Measurements from ENCODE around the gene RBBP5.

The RBBP5 gene

GRCh38 chr1:205129447-205130029 is 7.8 kb upstream of the RBBP5 start:
- DNase-seq (ENCODE audit: low read depth in 2 of 2), result no peak

DNA sequence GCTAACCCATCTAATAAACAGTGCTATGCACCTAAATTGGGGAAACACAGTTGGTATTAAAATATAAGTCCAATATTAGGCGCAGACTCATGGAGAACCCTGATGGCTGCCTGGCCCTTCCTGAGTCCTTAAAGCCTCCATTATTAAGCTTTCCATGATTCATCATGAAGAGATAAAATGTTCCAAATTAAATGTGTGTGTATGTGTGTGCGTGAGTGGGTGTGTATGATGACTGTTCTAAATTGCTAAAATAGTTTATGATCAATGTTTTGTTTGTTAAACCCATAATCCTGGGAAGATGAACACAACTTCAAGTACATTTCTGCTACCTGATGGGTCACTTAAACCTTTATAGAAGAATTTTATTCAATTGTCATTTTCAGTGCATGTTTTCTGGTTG is 6.3 kb upstream of the RBBP5 start:
- DNase-seq (ENCODE audit: low read depth in 2 of 2), result no peak

- no peak for DNase-seq (ENCODE audit: low read depth in 2 of 2)
Observed at GRCh38 chr1:205127646-205128045, 5.9 kb upstream of the RBBP5 start.

GRCh38 chr1:205124726-205125125 is 2.9 kb upstream of the RBBP5 start:
- DNase-seq (ENCODE audit: low read depth in 2 of 2), result no peak

DNA sequence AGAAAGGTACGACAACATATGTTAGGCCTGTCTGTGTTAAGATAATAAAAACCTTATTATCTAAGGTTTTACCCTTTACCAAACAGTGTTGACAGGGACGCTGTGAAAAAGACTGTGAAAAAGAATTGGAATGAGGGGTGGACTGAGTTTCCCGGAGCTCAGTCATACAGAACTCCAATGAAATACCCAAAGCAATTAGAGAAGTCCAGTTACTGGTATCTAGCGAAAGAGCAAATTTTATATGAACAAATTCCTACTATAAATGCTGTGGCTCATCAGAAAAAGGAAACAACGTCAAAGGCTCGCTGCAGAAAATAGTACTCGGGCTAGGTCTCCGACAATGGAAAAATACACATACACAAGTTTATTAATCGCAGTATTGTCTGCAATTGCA is 708 bp upstream of the RBBP5 start:
- DNase-seq (ENCODE audit: low read depth in 2 of 2), result no peak

DNA sequence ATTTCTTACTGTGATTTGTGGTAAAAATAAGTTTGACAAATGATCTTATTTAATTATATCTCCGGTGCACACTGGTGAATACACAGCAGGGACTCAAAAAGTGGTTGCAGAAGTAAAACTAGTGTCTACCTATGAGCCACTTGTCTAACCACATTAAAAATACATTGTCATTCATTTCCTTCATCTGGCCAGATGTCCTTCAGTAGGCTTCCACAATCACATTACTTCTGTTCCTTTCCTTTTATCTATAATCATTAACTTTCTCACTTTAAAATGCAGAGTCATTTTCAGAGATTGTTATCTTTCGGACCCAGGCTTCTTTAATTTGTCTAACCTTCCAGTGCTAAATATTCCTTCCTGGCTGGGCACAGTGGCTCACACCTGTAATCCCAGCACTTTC is 3.0 kb downstream of the RBBP5 start:
- no peak for DNase-seq (ENCODE audit: low read depth in 2 of 2)

- DNase-seq (ENCODE audit: low read depth in 2 of 2), result no peak
Observed at GRCh38 chr1:205111354-205111753, 10.4 kb downstream of the RBBP5 start.

DNA sequence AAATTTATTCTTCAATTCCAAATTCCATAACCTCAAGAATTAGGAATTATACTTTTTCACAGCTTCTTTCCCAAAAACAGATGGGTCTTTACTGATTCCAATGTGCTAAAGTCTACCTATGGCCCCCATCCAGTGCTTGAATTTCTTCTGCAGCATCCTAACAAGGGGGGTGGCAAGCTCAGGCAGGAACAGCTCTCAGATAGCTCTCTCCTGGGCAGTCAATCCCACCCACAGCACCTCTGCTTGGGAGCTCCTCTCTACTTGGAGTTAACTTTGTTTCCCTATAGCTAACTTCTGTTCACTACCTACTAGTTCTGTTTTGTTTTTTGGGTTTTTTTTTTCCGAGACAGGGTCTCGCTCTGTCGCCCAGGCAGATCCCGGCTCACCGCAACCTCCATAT is 12.1 kb downstream of the RBBP5 start:
- no peak for DNase-seq (ENCODE audit: low read depth in 2 of 2)

DNA sequence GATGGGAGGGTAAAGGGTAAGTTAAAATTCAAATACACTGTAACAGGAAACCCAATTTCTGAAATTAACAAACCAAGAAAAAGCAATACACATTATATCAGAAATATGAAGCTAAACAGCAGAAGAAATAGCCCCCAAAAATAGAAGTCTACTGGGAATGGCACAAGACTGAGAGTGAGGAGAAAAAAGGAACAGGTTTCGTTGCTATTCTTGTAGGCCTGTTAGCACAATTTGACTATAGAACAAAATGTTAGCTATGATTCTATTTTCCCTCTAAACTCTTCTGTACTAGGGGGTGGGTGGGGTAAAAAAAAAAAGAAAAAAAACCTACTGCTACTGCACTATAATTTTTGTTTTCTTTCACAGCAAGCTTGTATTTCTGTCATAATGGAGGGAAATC is 12.5 kb downstream of the RBBP5 start:
- DNase-seq (ENCODE audit: low read depth in 2 of 2), result no peak

- no peak for DNase-seq (ENCODE audit: low read depth in 2 of 2)
Observed at GRCh38 chr1:205108464-205108863, 13.3 kb downstream of the RBBP5 start.

- no peak for DNase-seq (ENCODE audit: low read depth in 2 of 2)
Observed at GRCh38 chr1:205107327-205107726, 14.5 kb downstream of the RBBP5 start.

DNA sequence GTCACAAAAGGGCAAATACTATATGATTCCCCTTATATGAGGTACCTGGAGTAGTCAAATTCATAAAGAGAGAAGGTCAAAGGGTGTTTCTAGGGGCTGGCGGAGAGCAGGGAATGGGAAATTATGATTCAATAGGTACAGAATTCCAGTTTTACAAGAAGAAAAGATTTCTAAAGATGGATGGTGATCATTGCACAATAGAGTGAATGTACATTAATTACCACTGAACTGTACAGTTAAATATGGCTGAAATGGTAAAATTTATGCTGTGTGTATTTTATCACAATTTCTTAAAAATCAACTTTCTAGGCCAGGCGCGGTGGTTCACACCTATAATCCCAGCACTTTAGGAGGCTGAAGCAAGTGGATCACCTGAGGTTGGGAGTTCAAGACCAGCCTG is 19.4 kb downstream of the RBBP5 start:
- DNase-seq (ENCODE audit: low read depth in 2 of 2), result no peak

- DNase-seq (ENCODE audit: low read depth in 2 of 2), result no peak
Observed at GRCh38 chr1:205098242-205098641, 23.5 kb downstream of the RBBP5 start.

- no peak for DNase-seq (ENCODE audit: low read depth in 2 of 2)
Observed at GRCh38 chr1:205095422-205095821, 26.4 kb downstream of the RBBP5 start.

- DNase-seq (ENCODE audit: low read depth in 2 of 2), result no peak
Observed at GRCh38 chr1:205091043-205091740, 30.6 kb downstream of the RBBP5 start.

- DNase-seq (ENCODE audit: low read depth in 2 of 2), result no peak
Observed at GRCh38 chr1:205088341-205088740, 33.4 kb downstream of the RBBP5 start.

GRCh38 chr1:205084360-205084759 is 37.4 kb downstream of the RBBP5 start, which contains the start of gene TMEM81:
Gene TMEM81, minus strand, starts transcription at chr1:205084460. Its CDS starts 140 bp downstream, at chr1:205084320.
- no peak for DNase-seq (ENCODE audit: low read depth in 2 of 2)

- no peak for DNase-seq (ENCODE audit: low read depth in 2 of 2)
Observed at GRCh38 chr1:205082431-205082830, 39.3 kb downstream of the RBBP5 start.

GRCh38 chr1:205077934-205078311 is 43.9 kb downstream of the RBBP5 start:
- DNase-seq (ENCODE audit: low read depth in 2 of 2), result no peak

DNA sequence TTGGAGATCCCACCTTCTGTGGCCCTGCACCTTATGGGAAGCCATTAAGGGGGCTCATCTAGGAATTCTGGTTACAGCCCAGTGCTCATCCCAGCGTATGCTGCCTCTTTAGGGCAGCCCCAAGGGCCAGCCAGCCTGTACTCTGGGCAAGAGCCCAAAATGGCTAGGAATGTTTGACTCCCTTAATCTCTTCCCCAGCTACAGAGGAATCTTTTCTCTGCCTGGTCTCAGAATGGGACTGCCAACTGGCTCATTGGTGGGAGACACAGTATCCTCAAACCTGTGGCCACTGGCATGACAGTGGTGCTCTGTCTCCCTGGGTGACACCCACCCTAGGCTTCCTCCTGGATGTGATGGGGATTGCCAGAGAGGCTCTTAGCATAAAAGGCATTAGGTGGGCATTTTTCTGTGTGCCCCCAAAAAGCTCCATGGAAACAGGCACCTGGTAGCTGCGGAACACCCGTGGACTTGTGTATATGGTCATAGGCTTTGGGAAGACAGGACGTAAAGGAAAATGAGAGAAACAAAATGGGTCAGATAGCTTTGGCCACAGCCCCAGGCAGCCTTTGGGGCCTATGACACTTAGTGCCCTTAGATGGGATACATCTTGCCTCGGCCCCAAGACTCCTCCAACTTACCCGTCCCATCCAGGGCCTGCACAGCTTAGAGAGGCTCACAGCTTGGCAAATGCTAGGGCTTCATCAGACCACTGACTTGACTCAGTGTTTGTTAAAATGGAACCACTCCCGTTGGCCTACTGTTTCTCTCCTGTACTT is 44.4 kb downstream of the RBBP5 start:
- DNase-seq (ENCODE audit: low read depth in 2 of 2), result no peak

- DNase-seq (ENCODE audit: low read depth in 2 of 2), result no peak
Observed at GRCh38 chr1:205076245-205076761, 45.5 kb downstream of the RBBP5 start.

DNA sequence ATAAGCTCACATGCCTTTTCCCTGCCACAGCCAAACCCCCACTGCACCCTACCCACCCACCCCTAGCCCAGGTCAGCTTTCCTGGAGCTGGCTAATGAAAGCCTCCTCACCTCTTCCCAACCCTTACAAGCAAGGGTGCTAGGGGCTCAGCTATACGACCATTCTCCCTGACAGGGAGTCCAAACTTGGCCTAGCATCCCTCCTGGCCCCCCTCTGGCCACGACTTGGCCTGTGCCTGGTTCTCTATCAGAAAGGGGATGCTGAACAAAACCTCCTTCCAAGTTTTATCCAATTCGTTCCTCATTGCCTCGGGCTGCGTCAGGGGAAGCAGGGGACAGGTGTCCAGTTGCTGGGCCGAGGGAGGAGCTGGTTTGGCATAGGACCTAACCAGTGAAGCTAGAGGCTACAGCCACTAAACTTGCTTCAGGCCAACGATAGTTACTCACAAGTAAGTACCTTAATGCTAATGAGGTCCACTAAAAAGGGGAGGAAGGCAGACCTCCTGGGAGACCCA is 46.1 kb downstream of the RBBP5 start:
- no peak for DNase-seq (ENCODE audit: low read depth in 2 of 2)

DNA sequence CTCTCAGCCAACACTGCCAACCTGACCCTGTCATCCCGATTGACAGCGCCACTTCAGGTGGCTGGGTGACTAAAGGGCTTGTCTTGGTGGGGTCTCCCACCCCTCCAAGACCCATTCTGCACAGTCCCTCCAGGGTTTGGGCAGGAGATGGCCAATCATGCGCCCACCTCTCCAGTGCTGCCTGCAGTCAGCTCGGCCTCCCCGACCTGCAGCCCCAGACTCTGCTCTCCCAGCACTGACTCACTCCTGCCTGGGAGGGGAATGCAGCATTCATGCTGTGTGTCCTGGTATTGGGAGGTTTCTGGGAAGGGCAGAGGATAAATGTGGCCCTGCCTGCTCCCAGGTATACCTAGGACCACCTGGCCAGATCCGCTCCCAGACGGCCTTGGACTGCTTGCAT is 47.3 kb downstream of the RBBP5 start:
- no peak for DNase-seq (ENCODE audit: low read depth in 2 of 2)
